Measurements from ENCODE around the gene SCARB2. TPM values are rescaled to one million over a fixed set of nuclear protein-coding genes. Genes with fewer than 3 reads are reported as not detected.

SCARB2 gene
- 113 TPM for polyA plus RNA-seq (2012; ENCODE audit: insufficient read depth, insufficient read length, low read depth)

DNA sequence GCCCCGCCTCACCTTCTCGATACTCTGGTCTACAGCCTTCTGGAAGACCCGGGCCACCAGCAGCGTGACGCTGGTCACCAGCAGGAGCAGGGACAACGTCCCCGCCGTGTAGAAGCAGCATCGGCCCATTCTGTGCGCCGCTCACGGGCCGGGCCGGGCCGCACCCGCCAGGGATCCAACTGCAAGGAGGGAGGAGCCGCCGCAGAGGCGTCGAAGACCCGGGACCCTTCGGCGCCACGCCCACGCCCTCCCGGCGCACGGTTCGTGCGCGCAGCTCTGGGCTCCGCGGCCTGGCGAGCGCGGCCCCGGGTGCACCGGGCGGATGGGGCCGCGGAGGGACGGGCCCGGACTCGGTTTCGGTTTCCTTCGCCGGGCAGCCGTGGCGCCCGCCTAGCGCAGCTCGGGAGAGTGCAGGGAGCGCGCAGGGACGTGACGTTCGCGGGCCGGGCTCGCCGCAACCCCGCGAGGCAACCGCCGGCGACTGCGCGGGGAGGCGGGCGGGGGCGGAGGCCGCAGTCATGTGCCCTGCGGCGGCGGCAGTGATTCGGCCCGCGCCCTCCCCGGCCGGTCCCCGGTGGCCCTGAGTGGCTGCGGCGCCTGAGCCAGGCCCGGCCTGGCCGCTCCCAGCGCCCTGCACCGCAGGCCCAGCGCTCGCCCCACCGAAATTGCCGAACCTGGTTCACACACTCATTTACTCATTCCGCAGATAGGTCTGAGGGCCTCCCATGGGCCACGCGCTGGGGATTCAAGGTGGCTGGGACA lies at the start of gene SCARB2:
SCARB2 (minus strand) TSS at position 410 of the 762 bp plus-strand sequence; CDS start at position 129, 281 bp downstream.
- Histone ChIP-seq H3K4me1 (peaks cover 13% of the 10 kb centered on the region), H3K27me3 (no peaks in the 10 kb centered on the region), H3K4me3 (ENCODE audit: low read depth, low read length) (peak within 1 kb of the TSS; percentile 93), H3K36me3 (no peaks in the 10 kb centered on the region; the same call in 1 of the 2 replicates), H3K9me3 (no peaks in the 10 kb centered on the region)
- peak; percentile 91 for DNase-seq
- TF ChIP-seq, protein P1, sequence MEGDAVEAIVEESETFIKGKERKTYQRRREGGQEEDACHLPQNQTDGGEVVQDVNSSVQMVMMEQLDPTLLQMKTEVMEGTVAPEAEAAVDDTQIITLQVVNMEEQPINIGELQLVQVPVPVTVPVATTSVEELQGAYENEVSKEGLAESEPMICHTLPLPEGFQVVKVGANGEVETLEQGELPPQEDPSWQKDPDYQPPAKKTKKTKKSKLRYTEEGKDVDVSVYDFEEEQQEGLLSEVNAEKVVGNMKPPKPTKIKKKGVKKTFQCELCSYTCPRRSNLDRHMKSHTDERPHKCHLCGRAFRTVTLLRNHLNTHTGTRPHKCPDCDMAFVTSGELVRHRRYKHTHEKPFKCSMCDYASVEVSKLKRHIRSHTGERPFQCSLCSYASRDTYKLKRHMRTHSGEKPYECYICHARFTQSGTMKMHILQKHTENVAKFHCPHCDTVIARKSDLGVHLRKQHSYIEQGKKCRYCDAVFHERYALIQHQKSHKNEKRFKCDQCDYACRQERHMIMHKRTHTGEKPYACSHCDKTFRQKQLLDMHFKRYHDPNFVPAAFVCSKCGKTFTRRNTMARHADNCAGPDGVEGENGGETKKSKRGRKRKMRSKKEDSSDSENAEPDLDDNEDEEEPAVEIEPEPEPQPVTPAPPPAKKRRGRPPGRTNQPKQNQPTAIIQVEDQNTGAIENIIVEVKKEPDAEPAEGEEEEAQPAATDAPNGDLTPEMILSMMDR (IDR thresholded peaks at IDR 0.05; ENCODE audit: low read depth, low read length): no peak

DNA sequence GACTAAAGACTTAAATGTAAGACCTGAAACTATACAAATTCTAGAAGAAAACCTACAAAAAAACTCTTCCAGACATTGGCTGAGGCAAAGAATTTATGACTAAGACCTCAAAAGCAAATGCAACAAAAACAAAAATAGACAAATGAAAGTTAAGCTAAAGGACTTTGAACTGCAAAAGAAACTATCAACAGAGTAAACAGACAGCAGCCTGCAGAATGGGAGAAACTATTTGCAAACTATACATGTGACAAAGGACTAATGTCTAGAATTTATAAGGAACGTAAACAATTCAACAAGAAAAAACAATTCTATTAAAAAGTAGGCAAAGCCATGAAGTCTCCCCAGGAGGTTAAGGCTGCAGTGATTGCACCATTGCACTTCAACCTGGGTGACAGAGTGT lies 46.9 kb upstream of the SCARB2 start:
- H3K27me3 ChIP-seq: peaks cover 11% of the 10 kb centered on the region; the same call in 1 of the 2 replicates
- no peak overlapping the region for H3K4me3 ChIP-seq (ENCODE audit: low read depth, low read length)
- H3K9me3 ChIP-seq: no peaks in the 10 kb centered on the region
- TF ChIP-seq, protein P1 (IDR thresholded peaks at IDR 0.05; ENCODE audit: low read depth, low read length): no peak
- H3K36me3 ChIP-seq: no peaks in the 10 kb centered on the region
- DNase-seq: no peak
- H3K4me1 ChIP-seq: no peaks in the 10 kb centered on the region

DNA sequence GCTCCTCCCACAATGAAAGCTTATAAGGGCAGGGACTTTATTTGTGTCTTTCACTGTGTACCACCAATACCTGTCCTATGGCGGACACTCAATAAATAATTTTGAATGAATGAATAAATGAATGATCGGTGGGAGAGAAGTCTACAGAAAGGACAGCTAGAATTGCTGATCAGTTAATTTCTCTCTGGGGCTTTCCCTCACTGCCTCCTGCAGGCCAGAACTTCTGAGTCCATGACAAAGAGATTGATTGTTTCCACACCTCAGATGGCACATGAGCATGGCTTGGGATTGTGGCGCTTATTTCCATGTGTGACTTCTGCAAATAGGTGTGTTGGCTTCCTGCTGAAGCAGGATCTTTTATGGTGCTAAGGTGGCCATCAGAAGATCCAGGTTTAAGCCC lies 44.2 kb upstream of the SCARB2 start:
- TF ChIP-seq, protein P1 (IDR thresholded peaks at IDR 0.05; ENCODE audit: low read depth, low read length): no peak
- Histone ChIP-seq H3K27me3 (peaks cover 9% of the 10 kb centered on the region; the same call in 1 of the 2 replicates), H3K4me1 (no peaks in the 10 kb centered on the region), H3K36me3 (no peaks in the 10 kb centered on the region), H3K4me3 (ENCODE audit: low read depth, low read length) (no peak overlapping the region), H3K9me3 (no peaks in the 10 kb centered on the region)
- DNase-seq: no peak

GRCh38 chr4:76256968-76257367 lies 43.3 kb upstream of the SCARB2 start:
- DNase-seq: no peak
- no peak overlapping the region for H3K4me3 ChIP-seq (ENCODE audit: low read depth, low read length)

DNA sequence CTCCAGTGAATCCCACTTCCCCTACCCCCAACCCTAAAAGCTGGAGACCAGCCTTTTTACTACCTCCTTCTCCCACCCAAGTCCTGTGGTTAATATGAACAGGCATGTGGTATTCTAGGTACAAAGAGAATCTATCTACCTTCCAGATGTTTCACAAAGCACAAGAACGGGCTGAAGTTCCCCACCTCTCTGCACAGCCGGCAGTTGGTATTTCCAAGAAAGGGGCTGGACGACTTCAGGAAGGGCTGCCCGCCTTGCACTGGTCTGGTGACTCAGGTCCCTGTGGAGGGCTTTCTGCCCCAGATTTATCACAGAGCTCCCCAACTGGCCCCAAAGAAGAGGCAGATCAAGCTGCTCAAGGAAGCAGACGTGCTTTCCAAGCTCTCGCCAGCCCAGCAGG lies 42.4 kb upstream of the SCARB2 start:
- Histone ChIP-seq H3K27me3 (peaks cover 12% of the 10 kb centered on the region), H3K4me1 (no peaks in the 10 kb centered on the region), H3K36me3 (no peaks in the 10 kb centered on the region), H3K9me3 (no peaks in the 10 kb centered on the region), H3K4me3 (ENCODE audit: low read depth, low read length) (no peak overlapping the region)
- TF ChIP-seq, protein P1 (IDR thresholded peaks at IDR 0.05; ENCODE audit: low read depth, low read length): no peak
- no peak for DNase-seq

More at GRCh38 chr4:76256968-76257367, 43.3 kb upstream of the SCARB2 start:
- Histone ChIP-seq H3K27me3 (peaks cover 6% of the 10 kb centered on the region; the same call in 1 of the 2 replicates), H3K9me3 (no peaks in the 10 kb centered on the region), H3K4me1 (no peaks in the 10 kb centered on the region), H3K36me3 (no peaks in the 10 kb centered on the region)
- TF ChIP-seq, protein P1 (IDR thresholded peaks at IDR 0.05; ENCODE audit: low read depth, low read length): no peak

- TF ChIP-seq, protein P1 (IDR thresholded peaks at IDR 0.05; ENCODE audit: low read depth, low read length): no peak
- no peak for DNase-seq
- Histone ChIP-seq H3K27me3 (peaks cover 22% of the 10 kb centered on the region), H3K4me3 (ENCODE audit: low read depth, low read length) (no peak overlapping the region), H3K9me3 (no peaks in the 10 kb centered on the region), H3K36me3 (no peaks in the 10 kb centered on the region), H3K4me1 (no peaks in the 10 kb centered on the region)
Observed at GRCh38 chr4:76253511-76253910, 39.9 kb upstream of the SCARB2 start.
